GM12878 (cell line): Measurements from ENCODE around the gene INO80C. TPM values are rescaled to one million over a fixed set of nuclear protein-coding genes. Genes with fewer than 3 reads are reported as not detected.
A peak's percentile ranks its signal among the peaks of the same experiment; 100 is the strongest.

Experiments used
- CBX3 ChIP-seq: fragments of 200-600 bp; sonication (generic); IDR thresholded peaks from 2 replicates; pipeline ENCODE4 v1.6.1; 2016; ENCODE audit warnings: low read depth, borderline replicate concordance
- CREB1 ChIP-seq: IDR thresholded peaks from 2 replicates; pipeline ENCODE4 v1.6.1; 2012; ENCODE audit warnings: low read depth, mild to moderate bottlenecking, inconsistent platforms
- EP300 ChIP-seq, 2 experiments: fragments of 150-350 bp in 1 of 2; IDR thresholded peaks; 2 replicates each; pipeline ENCODE4 v1.6.1; 2011 to 2012; ENCODE audit warnings: low read depth in 2 of 2, low read length in 2 of 2, borderline replicate concordance in 1 of 2, improper control_type of control experiment in 1 of 2, inconsistent platforms in 1 of 2; ENCODE audit not compliant: control insufficient read depth in 1 of 2
- GATAD2B ChIP-seq: fragments of 450-650 bp; conservative IDR thresholded peaks from 2 replicates; pipeline ENCODE4 v1.6.1; 2017; ENCODE audit warnings: low read depth, mild to moderate bottlenecking, moderate library complexity
- IKZF2 ChIP-seq, 2 experiments: fragments of 450-650 bp; IDR thresholded peaks; 2 replicates each; pipeline ENCODE4 v1.6.1; 2017; ENCODE audit warnings: mild to moderate bottlenecking in 2 of 2, moderate library complexity in 2 of 2
- KAT2A ChIP-seq: conservative IDR thresholded peaks from 2 replicates; pipeline ENCODE4 v1.6.1; 2011; ENCODE audit warnings: low read depth, low read length; ENCODE audit not compliant: control insufficient read depth
- NBN ChIP-seq: fragments of 450-650 bp; IDR thresholded peaks from 2 replicates; pipeline ENCODE4 v1.6.1; 2016
- NFYB ChIP-seq: IDR thresholded peaks from 2 replicates; pipeline ENCODE4 v1.6.1; 2011; ENCODE audit warnings: low read depth, mild to moderate bottlenecking, low read length, improper control_type of control experiment, moderate library complexity; ENCODE audit not compliant: insufficient read depth
- NR2C2 ChIP-seq: IDR thresholded peaks from 2 replicates; pipeline ENCODE4 v1.6.1; 2011; ENCODE audit warnings: borderline replicate concordance, low read depth; ENCODE audit not compliant: control insufficient read depth, insufficient read length
- NR2F1 ChIP-seq: fragments of 450-650 bp; conservative IDR thresholded peaks from 2 replicates; pipeline ENCODE4 v1.6.1; 2017; ENCODE audit warnings: mild to moderate bottlenecking
- RAD21 ChIP-seq: IDR thresholded peaks from 2 replicates; pipeline ENCODE4 v1.6.1; 2011; ENCODE audit warnings: mild to moderate bottlenecking, low read depth, low read length, moderate library complexity; ENCODE audit not compliant: insufficient read depth
- RELA ChIP-seq: fragments of 450-650 bp; IDR thresholded peaks from 2 replicates; pipeline ENCODE4 v1.8.0; 2014; ENCODE audit warnings: borderline replicate concordance; ENCODE audit not compliant: partially characterized antibody
- SUZ12 ChIP-seq: fragments of 200-600 bp; sonication (generic); IDR thresholded peaks from one replicate; pipeline ENCODE4 v1.6.1; 2018; ENCODE audit warnings: antibody characterized with exemption, mild to moderate bottlenecking; ENCODE audit not compliant: unreplicated experiment
- TARDBP ChIP-seq: IDR thresholded peaks from 2 replicates; pipeline ENCODE4 v1.6.1; 2016; ENCODE audit warnings: borderline replicate concordance
- WRNIP1 ChIP-seq: IDR thresholded peaks from 2 replicates; pipeline ENCODE4 v1.6.1; 2011; ENCODE audit warnings: low read depth, low read length, improper control_type of control experiment, borderline replicate concordance
- YBX1 ChIP-seq: fragments of 450-650 bp; IDR thresholded peaks from 2 replicates; pipeline ENCODE4 v1.6.1; 2016; ENCODE audit warnings: antibody characterized with exemption
- YY1 ChIP-seq: IDR thresholded peaks from 2 replicates; pipeline ENCODE4 v1.6.1; 2011; ENCODE audit warnings: low read depth, mild to moderate bottlenecking, low read length
- ZNF207 ChIP-seq: fragments of 450-650 bp; IDR thresholded peaks from 2 replicates; pipeline ENCODE4 v1.6.1; 2014; ENCODE audit warnings: antibody characterized with exemption, mild to moderate bottlenecking, borderline replicate concordance
- polyA plus RNA-seq, 11 experiments: library from polyadenylated mRNA; depleted of rRNA in 4 of 11; unstranded in 6 of 11; stranded (reverse) in 5 of 11; fragments of >200 nt; fragmentation: Nextera tagmentation in 4 of 11; fragmentation: Illumina TruSeq in 1 of 11; extraction: Ambion mirVana in 4 of 11; extraction: Trizol in 1 of 11; gene quantifications; 1 replicate in 1 of 11; 2 replicates in 10 of 11; pipeline versions ENCODE4 v1.2.1 to v1.2.3, GENCODE V29; 2011 to 2016; ENCODE audit warnings: inconsistent platforms in 2 of 11, missing spikeins in 2 of 11, low read depth in 1 of 11
- total RNA-seq, 4 experiments: library from RNA; depleted of rRNA in 3 of 4; stranded (reverse); fragments of >200 nt in 3 of 4; fragmentation: Illumina TruSeq in 1 of 4; extraction: Trizol in 1 of 4; gene quantifications; 2 replicates each; pipeline versions ENCODE4 v1.2.1 to v1.2.3, GENCODE V29; 2013 to 2021
- TF ChIP-seq, protein P1 (sequence below): fragments of 450-650 bp; IDR thresholded peaks from 2 replicates; pipeline ENCODE4 v1.6.1; 2018; ENCODE audit warnings: mild to moderate bottlenecking, low read depth, moderate library complexity; ENCODE audit not compliant: partially characterized antibody
- TF ChIP-seq, protein P2 (sequence below): fragments of 450-650 bp; IDR thresholded peaks from 2 replicates; pipeline ENCODE4 v1.6.1; 2017; ENCODE audit warnings: mild to moderate bottlenecking, moderate library complexity
- TF ChIP-seq, protein P3 (sequence below): fragments of 450-650 bp; IDR thresholded peaks from 2 replicates; pipeline ENCODE4 v1.6.1; 2017; ENCODE audit warnings: mild to moderate bottlenecking, moderate library complexity

Gene INO80C
- total and polyA plus RNA-seq, 10 of the 15 experiments (the other 5 are each of a cell fraction or from before 2014, with no cell fraction given) = 9.9 to 43.2 (median 30.1) TPM

DNA sequence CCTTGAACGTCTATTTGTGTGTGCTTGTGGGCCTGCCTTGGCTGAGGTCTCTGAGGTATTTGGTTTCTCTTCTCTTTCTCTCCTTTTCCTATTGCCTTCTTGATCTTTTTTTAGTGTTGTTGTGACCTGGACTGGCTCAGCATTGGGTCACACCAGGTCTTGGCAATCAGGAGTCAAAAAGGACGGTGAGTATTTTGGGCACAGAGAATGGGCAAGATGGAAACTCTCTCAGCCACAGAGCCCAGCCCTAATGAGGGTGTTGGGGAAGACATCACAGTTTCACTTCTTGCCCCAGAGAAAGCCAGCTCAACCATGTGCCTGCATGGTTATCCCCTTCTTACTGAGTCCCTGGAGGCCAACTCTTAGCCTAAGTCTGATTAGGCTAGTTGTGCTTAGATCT, 13.7 kb upstream of the INO80C start (continued):
- TF ChIP-seq YY1 = 0 out of 2 replicates have a peak, but pooled peaks have one; percentile 27
- peak; percentile 69; the same call in 1 of the 2 replicates for TF ChIP-seq GATAD2B
- TF ChIP-seq KAT2A = no peak
- no peak for TF ChIP-seq RELA
- TF ChIP-seq EP300 (IDR thresholded peaks at IDR 0.05; ENCODE audit: borderline replicate concordance in 1 of 2, control insufficient read depth in 1 of 2, low read depth in 2 of 2, low read length in 2 of 2) = peak; percentile 19 to 70; a peak in 2 of 4 replicates
- no peak for TF ChIP-seq NFYB
- peak; percentile 64; the same call in 1 of the 2 replicates for TF ChIP-seq NBN
- peak; percentile 32; the same call in 1 of the 2 replicates for TF ChIP-seq CREB1
- TF ChIP-seq TARDBP = no peak
- TF ChIP-seq SUZ12 = no peak
- TF ChIP-seq, protein P1, sequence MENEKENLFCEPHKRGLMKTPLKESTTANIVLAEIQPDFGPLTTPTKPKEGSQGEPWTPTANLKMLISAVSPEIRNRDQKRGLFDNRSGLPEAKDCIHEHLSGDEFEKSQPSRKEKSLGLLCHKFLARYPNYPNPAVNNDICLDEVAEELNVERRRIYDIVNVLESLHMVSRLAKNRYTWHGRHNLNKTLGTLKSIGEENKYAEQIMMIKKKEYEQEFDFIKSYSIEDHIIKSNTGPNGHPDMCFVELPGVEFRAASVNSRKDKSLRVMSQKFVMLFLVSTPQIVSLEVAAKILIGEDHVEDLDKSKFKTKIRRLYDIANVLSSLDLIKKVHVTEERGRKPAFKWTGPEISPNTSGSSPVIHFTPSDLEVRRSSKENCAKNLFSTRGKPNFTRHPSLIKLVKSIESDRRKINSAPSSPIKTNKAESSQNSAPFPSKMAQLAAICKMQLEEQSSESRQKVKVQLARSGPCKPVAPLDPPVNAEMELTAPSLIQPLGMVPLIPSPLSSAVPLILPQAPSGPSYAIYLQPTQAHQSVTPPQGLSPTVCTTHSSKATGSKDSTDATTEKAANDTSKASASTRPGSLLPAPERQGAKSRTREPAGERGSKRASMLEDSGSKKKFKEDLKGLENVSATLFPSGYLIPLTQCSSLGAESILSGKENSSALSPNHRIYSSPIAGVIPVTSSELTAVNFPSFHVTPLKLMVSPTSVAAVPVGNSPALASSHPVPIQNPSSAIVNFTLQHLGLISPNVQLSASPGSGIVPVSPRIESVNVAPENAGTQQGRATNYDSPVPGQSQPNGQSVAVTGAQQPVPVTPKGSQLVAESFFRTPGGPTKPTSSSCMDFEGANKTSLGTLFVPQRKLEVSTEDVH = no peak
- TF ChIP-seq IKZF2 (IDR thresholded peaks at IDR 0.05) = peak; percentile 90
- TF ChIP-seq ZNF207 = no peak
- TF ChIP-seq CBX3 = no peak
- no peak for TF ChIP-seq NR2C2
- TF ChIP-seq, protein P2, sequence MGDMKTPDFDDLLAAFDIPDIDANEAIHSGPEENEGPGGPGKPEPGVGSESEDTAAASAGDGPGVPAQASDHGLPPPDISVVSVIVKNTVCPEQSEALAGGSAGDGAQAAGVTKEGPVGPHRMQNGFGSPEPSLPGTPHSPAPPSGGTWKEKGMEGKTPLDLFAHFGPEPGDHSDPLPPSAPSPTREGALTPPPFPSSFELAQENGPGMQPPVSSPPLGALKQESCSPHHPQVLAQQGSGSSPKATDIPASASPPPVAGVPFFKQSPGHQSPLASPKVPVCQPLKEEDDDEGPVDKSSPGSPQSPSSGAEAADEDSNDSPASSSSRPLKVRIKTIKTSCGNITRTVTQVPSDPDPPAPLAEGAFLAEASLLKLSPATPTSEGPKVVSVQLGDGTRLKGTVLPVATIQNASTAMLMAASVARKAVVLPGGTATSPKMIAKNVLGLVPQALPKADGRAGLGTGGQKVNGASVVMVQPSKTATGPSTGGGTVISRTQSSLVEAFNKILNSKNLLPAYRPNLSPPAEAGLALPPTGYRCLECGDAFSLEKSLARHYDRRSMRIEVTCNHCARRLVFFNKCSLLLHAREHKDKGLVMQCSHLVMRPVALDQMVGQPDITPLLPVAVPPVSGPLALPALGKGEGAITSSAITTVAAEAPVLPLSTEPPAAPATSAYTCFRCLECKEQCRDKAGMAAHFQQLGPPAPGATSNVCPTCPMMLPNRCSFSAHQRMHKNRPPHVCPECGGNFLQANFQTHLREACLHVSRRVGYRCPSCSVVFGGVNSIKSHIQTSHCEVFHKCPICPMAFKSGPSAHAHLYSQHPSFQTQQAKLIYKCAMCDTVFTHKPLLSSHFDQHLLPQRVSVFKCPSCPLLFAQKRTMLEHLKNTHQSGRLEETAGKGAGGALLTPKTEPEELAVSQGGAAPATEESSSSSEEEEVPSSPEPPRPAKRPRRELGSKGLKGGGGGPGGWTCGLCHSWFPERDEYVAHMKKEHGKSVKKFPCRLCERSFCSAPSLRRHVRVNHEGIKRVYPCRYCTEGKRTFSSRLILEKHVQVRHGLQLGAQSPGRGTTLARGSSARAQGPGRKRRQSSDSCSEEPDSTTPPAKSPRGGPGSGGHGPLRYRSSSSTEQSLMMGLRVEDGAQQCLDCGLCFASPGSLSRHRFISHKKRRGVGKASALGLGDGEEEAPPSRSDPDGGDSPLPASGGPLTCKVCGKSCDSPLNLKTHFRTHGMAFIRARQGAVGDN = peak; percentile 71
- TF ChIP-seq RAD21 = no peak
- peak; percentile 39; the same call in 1 of the 2 replicates for TF ChIP-seq NR2F1
- no peak for TF ChIP-seq WRNIP1
- no peak for TF ChIP-seq YBX1
- TF ChIP-seq, protein P3, sequence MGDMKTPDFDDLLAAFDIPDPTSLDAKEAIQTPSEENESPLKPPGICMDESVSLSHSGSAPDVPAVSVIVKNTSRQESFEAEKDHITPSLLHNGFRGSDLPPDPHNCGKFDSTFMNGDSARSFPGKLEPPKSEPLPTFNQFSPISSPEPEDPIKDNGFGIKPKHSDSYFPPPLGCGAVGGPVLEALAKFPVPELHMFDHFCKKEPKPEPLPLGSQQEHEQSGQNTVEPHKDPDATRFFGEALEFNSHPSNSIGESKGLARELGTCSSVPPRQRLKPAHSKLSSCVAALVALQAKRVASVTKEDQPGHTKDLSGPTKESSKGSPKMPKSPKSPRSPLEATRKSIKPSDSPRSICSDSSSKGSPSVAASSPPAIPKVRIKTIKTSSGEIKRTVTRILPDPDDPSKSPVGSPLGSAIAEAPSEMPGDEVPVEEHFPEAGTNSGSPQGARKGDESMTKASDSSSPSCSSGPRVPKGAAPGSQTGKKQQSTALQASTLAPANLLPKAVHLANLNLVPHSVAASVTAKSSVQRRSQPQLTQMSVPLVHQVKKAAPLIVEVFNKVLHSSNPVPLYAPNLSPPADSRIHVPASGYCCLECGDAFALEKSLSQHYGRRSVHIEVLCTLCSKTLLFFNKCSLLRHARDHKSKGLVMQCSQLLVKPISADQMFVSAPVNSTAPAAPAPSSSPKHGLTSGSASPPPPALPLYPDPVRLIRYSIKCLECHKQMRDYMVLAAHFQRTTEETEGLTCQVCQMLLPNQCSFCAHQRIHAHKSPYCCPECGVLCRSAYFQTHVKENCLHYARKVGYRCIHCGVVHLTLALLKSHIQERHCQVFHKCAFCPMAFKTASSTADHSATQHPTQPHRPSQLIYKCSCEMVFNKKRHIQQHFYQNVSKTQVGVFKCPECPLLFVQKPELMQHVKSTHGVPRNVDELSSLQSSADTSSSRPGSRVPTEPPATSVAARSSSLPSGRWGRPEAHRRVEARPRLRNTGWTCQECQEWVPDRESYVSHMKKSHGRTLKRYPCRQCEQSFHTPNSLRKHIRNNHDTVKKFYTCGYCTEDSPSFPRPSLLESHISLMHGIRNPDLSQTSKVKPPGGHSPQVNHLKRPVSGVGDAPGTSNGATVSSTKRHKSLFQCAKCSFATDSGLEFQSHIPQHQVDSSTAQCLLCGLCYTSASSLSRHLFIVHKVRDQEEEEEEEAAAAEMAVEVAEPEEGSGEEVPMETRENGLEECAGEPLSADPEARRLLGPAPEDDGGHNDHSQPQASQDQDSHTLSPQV = no peak
